NCI-H1417 (cell line): ENCODE measurements around the gene CCDC102A.
"Not testable (repeated sequence)": the region's sequence is repeated elsewhere in the genome, so short reads cannot be mapped to it uniquely, and the experiment has no call there.

Experiments
- DNase-seq, 3 experiments: peaks; one replicate each; lab custom pipeline; 2025; lab: John Stamatoyannopoulos, UW

The CCDC102A gene

DNA sequence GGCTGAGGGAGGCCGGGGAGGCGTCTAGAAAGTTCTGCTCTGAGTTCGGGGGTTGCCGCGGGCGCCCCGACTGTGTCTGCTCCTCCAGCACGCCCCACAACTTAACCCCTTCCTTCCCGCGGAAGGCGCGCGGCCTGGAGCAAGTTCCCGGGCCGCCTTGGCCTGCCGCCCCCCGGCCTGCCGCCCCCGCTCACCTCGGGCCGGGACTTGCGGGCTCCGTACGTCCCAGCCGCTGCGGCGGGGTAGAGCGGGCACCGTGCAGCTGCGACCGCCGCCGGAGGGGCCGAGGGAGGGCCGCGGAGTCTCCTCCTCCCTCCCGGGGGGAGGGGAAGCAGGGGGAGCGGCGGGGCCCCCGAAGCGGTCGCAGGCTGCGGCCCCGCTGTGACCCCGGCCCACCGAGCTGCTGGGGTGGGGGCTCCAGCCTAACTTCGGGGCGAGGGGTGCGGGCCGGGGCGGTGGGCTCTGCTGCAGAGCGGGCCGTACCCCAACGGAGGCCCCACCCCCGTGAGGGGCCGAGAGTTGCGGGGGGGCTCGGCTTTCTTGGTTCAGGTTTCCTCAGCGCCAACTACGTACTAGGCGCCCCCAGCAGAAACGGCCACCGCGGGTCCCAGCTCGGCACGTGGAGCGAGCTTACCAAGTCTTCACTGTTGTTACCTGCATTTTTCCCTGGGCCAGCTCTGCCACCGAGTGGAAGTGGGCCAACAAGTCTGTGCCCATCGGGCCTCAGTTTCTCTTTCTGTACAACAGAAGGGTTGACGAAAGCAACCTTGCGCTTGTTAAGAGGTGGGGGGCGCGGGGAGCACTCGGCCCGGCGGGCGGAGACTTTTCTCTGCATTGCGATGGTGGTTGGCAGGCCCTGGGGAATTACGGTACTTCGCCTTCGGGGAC lies at the start of gene CCDC102A:
Gene CCDC102A (minus strand): TSS at position 266 of the 888 bp plus-strand sequence. CDS start 7,394 bp downstream, outside the sequence.
- peak in 2 of 3 experiments; percentile 71 to 72 for DNase-seq

DNA sequence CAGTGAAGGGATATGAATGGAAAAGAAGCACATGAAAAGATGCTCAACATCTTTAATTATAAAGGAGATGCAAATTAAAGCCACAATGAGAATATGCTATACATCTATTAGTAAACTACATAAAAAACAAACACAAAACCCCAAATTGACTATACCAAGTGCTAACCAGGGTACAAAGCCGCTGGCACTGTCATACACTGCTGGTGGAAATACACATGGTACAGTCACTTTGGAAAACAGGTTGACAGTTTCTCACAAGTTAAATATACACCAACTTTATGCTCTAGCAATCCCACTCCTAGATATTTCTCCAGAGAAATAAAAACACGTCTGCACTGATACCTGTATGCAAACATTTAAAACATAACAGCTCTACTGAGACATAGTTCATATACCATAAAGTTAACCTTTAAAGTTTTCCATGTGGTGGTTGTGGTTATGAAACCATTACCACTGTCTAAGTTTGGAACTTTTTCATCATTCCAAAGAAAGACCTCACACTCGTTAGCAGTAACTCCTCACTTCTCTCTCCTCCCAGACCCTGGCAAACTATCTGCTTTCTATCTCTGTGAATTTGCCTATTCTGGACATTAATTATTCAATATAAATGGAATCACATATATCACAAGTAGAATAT lies 48.8 kb upstream of the CCDC102A start:
- no peak for DNase-seq

DNA sequence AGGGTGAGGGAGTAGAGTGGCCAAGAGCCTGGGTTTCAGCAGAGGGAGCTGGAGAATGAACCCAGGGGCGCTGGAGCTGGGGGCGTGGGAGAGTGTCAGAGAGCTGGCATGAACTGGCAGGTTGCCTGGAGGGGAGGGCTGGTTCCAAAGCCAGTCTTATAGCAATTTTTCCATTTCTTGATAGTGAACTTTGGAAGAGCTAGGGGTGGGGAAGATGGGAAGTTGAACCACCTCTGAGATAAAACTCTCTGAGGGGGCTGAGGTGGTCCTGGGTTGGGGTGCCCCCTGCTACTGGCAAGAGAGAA lies 42.9 kb upstream of the CCDC102A start:
- no peak for DNase-seq

DNA sequence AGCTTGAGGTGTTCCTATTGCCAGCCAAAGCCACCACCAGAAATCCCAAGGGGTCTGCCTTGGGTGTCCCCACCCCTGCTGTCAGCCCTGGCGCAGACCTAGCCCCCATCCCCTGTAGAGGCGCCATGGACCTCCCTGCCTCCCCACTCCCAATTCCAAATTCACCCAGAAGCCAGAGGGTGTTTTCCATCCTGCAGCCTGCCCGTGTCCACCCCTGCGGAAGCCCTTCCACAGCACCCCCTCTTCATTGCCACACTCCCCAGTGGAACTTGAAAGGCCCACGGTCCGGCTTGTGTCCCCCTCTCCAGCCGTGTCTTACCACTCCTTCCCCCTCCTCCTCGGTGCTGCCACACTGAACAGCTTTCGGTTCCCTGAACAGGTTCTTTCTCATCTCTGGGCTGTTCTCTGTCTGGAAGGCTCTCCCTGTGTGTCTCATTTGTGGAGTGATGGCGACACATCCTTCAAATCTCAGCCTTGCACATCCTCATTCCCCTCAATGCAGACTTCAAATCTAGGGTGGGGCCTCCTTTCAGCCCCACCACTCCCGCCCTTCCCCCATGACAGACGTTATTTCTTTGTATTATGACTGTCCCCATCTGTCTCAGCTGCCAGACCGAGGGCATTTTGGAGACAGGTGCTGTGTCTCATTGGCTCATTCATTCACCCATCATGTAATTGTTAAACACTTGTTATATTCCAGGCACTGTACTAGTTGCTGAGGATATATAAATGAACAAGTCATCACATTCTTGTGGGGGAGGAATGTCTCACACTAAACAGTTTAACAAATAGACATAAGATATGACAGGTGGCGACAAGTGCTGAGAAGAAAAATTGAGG lies 42.4 kb upstream of the CCDC102A start:
- peak in 1 of 3 experiments; percentile 11 for DNase-seq

DNA sequence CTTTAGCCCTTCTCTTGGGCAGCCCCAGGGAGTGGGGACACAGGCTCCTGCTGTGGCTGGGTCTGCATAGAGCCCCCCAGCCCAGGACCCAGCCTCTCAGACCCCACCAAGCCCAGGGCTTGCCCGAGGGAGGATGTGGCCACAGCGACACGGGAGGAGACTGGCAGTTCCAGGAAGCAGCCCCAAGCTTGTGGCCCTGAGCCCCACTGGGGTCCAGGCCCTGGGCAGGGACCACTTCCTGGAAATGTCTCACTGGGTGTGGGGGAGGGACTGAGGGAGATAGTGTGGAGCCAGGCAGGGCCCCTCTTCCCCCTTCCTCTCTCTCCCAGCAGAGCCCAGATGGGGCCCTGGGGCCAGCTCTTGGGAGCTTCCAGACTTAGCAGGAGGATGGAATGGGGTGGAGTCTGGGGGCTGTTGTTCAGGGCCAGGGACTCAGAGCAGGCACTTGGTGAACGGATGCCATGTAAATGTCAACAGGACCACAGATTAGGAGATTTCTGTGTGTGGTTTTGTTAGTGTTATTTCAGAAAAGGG lies 41.4 kb upstream of the CCDC102A start:
- DNase-seq: no peak

DNA sequence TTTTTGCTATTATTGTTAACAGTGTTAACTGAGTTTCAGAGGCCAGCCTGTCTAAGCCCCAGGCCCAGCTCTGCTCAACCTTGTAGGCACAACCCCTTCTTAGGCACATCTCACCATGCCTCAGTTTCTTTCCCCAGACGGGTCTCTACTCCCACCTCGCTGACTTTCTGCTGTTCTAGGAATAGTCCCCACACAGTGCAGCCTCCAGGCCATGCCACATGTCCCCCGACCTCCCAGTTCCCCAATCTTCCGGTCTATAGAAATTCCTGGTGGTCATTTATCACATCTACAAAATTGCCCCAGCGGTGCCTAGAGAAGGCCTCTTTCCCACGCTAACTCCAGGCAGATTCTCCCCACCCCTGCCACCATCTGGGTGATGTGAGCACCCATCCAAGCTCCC lies 40.8 kb upstream of the CCDC102A start:
- no peak for DNase-seq

DNA sequence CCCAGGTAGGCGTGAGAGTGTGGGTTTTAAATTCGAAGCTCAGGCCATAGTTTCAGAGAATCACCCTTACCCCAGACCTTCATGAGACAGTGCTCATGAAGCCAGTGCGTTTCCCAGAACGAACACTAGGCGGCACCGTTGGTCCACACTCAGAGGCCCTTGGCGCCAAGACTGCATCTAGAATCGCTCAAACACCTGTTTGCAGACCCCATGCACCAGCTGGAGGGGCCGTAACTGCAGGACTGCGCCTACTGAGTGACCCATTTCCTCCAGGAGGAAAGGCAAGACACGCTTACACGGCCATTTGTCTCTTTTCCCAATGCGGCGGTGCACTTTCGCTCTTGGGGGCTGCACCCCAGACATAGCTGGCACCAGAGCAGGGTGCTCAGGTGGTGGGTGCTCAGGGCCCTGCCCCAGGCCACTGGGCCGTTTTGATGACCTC lies 40.1 kb upstream of the CCDC102A start:
- DNase-seq: peak; percentile 52 to 84 (median 55)

DNA sequence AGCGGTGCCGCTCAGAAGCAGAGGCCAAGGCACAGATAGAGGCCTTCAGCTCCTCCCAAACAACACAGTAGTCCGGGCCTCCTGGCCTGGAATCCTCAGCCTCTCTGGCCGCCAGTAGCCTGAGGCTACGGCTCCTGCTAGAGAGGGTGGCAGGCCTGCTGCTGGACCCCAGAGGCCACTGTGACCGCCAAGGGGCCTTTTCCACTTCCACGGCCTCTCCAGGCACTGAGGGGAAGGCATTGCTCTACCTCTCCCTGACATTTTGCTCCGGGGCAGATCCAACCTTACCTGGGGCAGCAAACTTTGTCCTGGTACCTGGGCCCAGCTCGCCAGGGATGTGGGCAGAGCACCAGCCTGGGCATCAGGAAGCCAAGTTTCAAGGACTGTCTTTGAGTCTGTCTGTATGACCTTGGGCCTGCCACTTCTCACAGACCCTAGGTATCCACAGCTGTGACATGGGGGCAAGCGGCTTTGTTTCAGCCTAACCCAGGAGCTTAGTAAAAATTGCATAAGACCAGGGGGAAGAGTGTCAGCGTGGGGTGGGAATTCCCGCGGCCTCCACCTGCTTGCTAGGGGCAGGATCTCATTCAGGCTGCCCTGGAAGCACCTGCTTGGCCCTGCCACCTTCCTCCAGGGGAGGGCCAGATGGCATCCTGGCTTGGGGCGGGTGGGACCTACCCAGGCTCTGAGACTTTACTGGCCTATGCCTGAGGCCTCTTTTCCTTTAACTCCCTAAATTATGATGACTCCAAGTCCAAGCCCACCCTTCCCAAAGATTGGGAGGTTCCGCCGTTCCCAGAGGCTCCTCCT lies 39.3 kb upstream of the CCDC102A start:
- DNase-seq: no peak

DNA sequence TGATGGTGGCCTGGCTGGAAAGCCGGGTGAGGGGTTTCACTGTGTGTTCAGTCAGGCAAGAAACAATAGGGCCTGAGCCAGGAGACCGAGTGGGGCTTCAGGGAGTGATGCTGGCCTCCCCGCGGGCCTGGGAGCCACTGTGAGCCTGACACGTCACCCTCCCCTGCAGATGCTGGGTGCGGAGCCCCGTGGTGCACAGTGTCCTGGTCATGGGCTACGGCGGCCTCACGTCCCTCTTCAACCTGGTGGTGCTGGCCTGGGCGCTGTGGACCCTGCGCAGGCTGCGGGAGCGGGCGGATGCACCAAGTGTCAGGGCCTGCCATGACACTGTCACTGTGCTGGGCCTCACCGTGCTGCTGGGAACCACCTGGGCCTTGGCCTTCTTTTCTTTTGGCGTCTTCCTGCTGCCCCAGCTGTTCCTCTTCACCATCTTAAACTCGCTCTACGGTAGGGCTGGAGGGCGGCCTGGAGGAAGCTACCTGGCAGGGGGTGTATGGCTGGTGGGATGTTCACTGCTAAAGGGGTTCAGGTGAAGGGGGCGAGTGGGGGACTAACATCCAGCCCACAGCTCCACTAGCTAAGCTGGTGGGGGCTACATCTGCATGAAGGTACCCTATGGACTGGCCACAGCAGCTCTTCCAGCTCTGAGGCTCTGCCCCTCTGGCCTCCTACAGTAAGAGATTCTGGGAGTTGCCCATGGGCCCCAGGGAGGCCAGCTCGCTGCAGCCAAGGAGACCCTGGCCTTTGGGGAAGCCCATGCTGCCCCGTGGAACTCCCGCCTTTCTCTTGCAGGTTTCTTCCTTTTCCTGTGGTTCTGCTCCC lies 38.5 kb upstream of the CCDC102A start:
- DNase-seq: no peak

DNA sequence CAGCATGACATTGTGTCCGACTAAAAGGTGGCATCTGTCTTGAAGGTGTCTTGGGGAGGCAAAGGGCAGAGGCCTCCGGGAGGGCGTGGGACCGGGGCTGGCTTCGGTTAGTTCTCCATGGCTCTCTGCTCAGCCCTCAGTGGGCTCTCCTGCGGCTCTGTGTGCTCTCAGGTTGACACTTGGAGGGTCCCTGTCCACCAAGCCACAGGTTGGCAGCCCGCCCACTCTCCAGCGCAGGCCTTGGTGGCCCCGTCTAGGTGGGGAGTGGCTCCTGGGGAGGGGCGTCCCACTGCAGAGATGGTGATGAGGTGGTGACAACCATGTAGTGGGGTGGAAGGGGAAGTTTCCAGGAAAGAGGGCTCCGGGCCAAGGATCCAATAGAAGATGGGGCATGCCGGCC lies 37.7 kb upstream of the CCDC102A start:
- DNase-seq: no peak

DNA sequence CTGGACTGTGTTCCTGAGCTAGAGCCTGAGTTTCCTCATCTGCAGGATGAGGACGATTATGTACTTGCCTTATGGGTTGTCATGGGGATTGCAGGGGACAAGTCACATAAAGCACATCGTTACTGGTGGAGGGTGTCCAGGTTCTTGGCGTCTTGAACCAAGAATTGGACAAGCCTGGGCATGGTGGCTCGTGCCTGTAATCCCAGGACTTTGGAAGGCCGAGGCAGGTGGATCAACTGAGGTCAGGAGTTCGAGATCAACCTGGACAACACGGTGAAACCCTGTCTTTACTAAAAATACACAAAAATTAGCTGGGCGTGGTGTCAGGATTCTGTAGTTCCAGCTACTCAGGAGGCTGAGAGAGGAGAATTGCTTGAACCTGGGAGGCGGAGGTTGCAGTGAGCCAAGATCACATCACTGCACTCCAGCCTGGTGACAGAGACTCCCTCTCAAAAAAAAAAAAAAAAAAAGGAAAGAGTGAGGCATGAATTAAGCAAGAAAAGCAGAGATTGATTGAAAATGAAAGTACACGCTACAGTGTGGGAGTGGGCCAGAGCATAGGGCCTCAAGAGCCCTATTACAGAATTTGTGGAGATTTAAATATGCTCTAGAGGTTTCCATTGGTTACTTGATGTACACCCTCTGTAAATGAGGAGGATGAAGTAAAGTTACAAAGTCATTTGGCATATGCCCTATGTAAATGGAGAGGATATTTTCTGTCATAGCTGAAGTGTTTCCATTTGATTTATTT lies 36.8 kb upstream of the CCDC102A start:
- peak in 1 of 3 experiments; percentile 20 for DNase-seq

DNA sequence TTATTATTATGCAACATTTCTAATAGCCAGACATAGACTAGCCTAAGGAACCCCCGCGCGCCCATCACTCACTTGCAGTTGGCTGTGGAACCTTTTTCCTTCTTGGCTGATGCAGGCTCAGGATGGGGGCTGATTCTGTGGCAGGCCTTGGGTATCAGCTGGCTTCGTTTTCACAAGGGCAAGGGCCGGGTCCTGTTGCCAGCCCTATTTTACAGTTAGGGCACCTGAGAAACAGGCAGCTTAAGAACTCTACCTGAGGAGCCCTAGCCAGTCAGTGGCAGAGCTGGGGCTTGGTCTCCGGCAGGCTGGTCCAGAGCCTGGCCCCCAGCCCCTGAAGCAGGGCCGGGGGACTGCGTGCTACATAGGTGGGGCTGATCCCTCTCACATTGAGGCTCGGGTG lies 34.7 kb upstream of the CCDC102A start:
- no peak for DNase-seq

DNA sequence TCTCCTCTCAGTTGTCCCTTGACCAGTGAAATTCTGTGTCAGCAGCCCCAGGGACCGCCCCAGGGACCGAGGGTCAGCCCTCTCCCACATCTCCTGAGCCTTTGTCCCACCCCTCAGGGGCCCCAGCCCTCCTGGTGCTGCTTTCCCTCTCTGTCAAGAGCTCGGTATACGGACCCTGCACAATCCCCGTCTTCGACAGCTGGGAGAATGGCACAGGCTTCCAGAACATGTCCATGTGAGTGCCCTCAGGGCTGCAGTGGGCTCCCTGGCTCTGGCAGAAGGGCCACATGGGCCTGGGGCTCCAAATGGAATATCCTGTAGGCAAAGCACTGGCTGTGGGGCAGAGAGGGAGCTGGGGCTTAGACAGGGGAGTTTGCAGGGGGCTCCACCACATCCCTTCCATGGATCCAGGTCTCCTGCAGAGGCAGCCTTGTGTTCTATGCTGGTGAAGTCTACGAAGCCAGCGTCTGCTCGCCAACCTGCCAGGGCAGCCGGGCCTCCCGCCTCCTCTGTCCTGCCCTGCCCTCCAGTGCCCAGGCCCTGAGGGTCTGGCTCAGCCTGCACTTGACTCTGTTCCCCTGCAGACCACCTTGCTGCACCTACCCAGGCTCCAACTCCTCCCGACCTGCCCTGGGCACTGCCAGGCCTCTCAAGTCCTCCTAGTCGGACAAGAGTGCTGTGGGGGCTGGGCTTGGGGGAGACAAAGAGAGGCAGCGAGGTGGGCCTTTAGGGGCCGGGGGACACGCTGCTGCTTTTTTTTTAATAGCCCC lies 34.1 kb upstream of the CCDC102A start:
- no peak for DNase-seq

DNA sequence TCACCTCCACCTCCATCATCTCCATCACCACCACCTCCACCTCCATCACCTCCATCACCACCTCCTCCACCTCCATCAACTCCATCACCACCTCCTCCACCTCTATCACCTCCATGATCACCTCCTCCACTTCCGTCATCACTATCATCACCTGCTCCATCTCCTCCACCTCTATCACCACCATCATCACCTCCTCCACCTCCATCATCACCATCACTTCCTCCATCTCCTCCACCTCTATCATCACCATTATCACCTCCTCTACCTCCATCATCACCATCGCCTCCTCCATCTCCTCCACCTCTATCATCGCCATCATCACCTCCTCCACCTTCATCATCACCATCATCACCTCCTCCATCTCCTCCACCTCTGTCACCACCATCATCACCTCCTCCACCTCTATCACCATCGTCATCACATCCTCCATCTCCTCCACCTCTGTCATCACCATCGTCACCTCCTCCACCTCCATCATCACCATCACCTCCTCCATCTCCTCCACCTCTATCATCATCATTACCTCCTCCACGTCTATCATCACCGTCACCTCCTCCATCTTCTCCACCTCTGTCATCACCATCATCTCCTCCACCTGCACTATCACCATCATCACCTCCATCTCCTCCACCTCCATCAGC lies 33.1 kb upstream of the CCDC102A start:
- DNase-seq: no peak

DNA sequence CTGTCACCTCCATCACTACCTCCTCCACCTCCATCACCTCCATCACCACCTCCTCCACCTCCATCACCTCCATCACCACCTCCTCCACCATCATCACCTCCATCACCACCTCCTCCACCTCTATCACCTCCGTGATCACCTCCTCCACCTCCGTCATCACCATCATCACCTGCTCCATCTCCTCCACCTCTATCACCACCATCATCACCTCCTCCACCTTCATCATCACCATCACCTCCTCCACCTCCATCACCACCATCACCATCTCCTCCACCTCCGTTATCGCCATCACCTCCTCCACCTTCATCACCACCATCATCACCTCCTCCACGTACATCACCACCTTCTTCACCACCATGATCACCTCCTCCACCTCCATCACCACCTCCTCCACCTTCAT lies 32.4 kb upstream of the CCDC102A start:
- DNase-seq: not testable (repeated sequence)

DNA sequence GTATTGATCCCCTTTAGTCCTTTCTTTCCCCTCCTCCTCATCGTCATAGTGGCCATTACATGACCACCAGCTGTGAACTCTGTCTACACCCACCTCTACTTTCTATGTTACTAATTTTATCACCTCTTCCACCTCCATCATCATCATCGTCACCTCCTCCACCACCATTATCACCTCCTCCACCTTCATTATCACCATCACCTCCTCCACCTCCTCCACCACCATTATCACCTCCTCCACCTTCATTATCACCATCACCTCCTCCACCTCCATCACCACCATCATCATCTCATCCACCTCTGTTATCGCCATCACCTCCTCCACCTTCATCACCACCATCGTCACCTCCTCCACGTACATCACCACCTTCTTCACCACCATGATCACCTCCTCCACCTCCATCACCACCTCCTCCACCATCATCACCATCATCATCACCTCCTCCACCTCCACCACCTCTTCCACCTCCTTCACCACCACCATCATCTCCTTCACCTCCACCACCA lies 31.9 kb upstream of the CCDC102A start:
- no peak for DNase-seq

DNA sequence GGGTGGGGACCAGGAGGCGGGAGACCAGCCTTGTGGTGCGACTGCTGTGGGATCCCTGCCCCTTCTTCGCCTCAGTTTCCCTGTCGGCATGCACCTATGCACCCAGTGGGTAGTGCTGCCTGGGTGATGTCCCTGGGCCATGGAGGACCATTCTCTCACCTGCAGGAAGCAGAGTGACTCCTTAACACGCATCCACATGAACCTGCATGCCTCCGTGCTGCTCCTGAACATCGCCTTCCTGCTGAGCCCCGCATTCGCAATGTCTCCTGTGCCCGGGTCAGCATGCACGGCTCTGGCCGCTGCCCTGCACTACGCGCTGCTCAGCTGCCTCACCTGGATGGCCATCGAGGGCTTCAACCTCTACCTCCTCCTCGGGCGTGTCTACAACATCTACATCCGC lies 31.3 kb upstream of the CCDC102A start:
- no peak for DNase-seq

DNA sequence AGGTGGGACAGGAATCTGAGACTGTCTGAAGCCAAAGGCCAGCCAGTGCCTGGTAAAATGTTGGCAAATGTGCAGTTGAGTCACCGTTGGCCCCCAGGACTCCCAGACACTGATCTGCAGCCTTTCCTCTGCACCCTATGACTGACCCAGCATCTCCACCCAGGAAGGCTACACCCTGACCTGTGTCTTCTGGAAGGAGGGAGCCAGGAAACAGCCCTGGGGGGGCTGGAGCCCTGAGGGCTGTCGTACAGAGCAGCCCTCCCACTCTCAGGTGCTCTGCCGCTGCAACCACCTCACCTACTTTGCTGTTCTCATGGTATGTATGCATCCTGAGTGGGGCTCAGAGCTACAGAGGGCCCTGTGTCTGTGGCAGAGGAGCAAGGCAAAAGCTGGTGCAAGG lies 30.1 kb upstream of the CCDC102A start:
- no peak for DNase-seq
